Lower leg skin (tissue), 3 donors: Measurements from ENCODE around the gene AATF.

Experiments used
- CTCF ChIP-seq, 3 donors: fragments of 450-650 bp; IDR thresholded peaks; one replicate each; pipeline ENCODE4 v1.5.1; 2016; ENCODE audit warnings: antibody characterized with exemption in 3 of 3, mild to moderate bottlenecking in 3 of 3, moderate library complexity in 2 of 3
- POLR2A ChIP-seq, 2 donors: fragments of 450-650 bp; IDR thresholded peaks; one replicate each; pipeline ENCODE4 v1.6.1; 2016 to 2017; ENCODE audit warnings: antibody characterized with exemption in 2 of 2, mild to moderate bottlenecking in 1 of 2, moderate library complexity in 1 of 2

GRCh38 chr17:37060094-37060493 lies 111.3 kb downstream of the AATF start:
- TF ChIP-seq CTCF (IDR thresholded peaks at IDR 0.05) = no peak
- TF ChIP-seq POLR2A (IDR thresholded peaks at IDR 0.05) = no peak
